EH (cell line): ENCODE data around the gene TBXAS1.

Source experiments
- DNase-seq: peaks from one replicate; pipeline ENCODE4 v3.0.0-alpha.2; 2015; ENCODE audit warnings: low read depth

Gene TBXAS1

GRCh38 chr7:140000666-140001268 is 171.7 kb downstream of the TBXAS1 start:
- no peak for DNase-seq

- peak; percentile 66 for DNase-seq
These were observed 174.9 kb downstream of the TBXAS1 start for GRCh38 chr7:140003913-140004382.

- no peak for DNase-seq
These were observed 175.6 kb downstream of the TBXAS1 start for GRCh38 chr7:140004672-140005071.

GRCh38 chr7:140005341-140005740 is 176.3 kb downstream of the TBXAS1 start:
- no peak for DNase-seq

GRCh38 chr7:140005754-140006503 is 176.9 kb downstream of the TBXAS1 start:
- peak; percentile 22 for DNase-seq

GRCh38 chr7:140006600-140006999 is 177.5 kb downstream of the TBXAS1 start:
- DNase-seq: no peak

- DNase-seq: no peak
These were observed 178.1 kb downstream of the TBXAS1 start for GRCh38 chr7:140007051-140007690.

GRCh38 chr7:140008755-140009610 is 179.9 kb downstream of the TBXAS1 start:
- no peak for DNase-seq

GRCh38 chr7:140009735-140010134 is 180.7 kb downstream of the TBXAS1 start:
- no peak for DNase-seq

GRCh38 chr7:140010194-140010895 is 181.3 kb downstream of the TBXAS1 start:
- DNase-seq: no peak

GRCh38 chr7:140013676-140014075 is 184.6 kb downstream of the TBXAS1 start:
- no peak for DNase-seq

- no peak for DNase-seq
These were observed 185.1 kb downstream of the TBXAS1 start for GRCh38 chr7:140014123-140014522.

GRCh38 chr7:140015471-140015970 is 186.5 kb downstream of the TBXAS1 start:
- DNase-seq: no peak

- DNase-seq: no peak
These were observed 187.5 kb downstream of the TBXAS1 start for GRCh38 chr7:140016540-140016939.

- no peak for DNase-seq
These were observed 188.0 kb downstream of the TBXAS1 start for GRCh38 chr7:140017034-140017433.

- no peak for DNase-seq
These were observed 188.5 kb downstream of the TBXAS1 start for GRCh38 chr7:140017543-140017942.

GRCh38 chr7:140018125-140019043 is 189.3 kb downstream of the TBXAS1 start:
- no peak for DNase-seq

GRCh38 chr7:140019172-140019571 is 190.1 kb downstream of the TBXAS1 start:
- no peak for DNase-seq

- no peak for DNase-seq
These were observed 190.5 kb downstream of the TBXAS1 start for GRCh38 chr7:140019606-140020005.

GRCh38 chr7:140021603-140022002 is 192.5 kb downstream of the TBXAS1 start:
- no peak for DNase-seq
